Measurements from ENCODE around the gene ARSB. TPM values are rescaled to one million over a fixed set of nuclear protein-coding genes. Genes with fewer than 3 reads are reported as not detected.

The ARSB gene
- total RNA-seq, 1 experiment from 2014 or later: 18.1 TPM

DNA sequence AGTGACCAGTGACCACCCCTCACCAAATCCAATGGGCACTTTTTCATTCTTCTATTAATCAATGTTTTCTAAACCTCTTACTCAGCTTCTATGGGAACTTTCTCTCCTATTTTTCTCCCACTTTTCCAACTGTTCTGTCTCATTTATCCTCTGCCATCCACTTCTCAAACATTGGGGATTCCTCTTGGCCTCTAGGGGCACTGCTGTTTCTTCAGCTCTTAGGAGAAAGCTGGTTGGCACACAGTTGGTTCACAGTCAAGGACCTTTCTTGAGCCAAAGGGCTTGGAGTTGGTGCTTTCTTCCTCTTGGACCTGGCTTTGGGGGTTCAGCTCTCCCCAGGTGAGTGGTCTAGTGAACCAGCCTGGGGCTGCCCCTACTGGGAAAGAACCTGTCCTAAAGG lies 224.3 kb downstream of the ARSB start:
- POLR2A ChIA-PET: no interaction called here
- no TSS peak for BruUV-seq (replicated peaks)
- DNase-seq (ENCODE audit: low read depth, low spot score): no peak
- Histone ChIP-seq H3K9me3 (ENCODE audit: control insufficient read depth, insufficient read depth, low read depth, low read length) (no peaks in the 10 kb centered on the region), H3K4me3 (ENCODE audit: low read depth in 2 of 2, low read length in 2 of 2) (no peak overlapping the region), H3K27ac (ENCODE audit: low read length) (no peak overlapping the region), H3K4me1 (ENCODE audit: control insufficient read depth, insufficient read depth, low read length) (no peaks in the 10 kb centered on the region), H3K36me3 (ENCODE audit: control insufficient read depth, insufficient read depth, low read length) (no peaks in the 10 kb centered on the region), H3K27me3 (ENCODE audit: control insufficient read depth, insufficient read depth, low read length) (no peaks in the 10 kb centered on the region; the same call in 1 of the 2 replicates)
- TF ChIP-seq SIN3A (IDR thresholded peaks at IDR 0.05; ENCODE audit: borderline replicate concordance, insufficient read depth, low read depth, low read length) (no peak), TCF7L2 (IDR thresholded peaks at IDR 0.05; ENCODE audit: low read depth, low read length) (no peak), POLR2AphosphoS5 (IDR thresholded peaks at IDR 0.05; ENCODE audit: low read depth, low read length) (no peak)
- TF ChIP-seq, protein P1, sequence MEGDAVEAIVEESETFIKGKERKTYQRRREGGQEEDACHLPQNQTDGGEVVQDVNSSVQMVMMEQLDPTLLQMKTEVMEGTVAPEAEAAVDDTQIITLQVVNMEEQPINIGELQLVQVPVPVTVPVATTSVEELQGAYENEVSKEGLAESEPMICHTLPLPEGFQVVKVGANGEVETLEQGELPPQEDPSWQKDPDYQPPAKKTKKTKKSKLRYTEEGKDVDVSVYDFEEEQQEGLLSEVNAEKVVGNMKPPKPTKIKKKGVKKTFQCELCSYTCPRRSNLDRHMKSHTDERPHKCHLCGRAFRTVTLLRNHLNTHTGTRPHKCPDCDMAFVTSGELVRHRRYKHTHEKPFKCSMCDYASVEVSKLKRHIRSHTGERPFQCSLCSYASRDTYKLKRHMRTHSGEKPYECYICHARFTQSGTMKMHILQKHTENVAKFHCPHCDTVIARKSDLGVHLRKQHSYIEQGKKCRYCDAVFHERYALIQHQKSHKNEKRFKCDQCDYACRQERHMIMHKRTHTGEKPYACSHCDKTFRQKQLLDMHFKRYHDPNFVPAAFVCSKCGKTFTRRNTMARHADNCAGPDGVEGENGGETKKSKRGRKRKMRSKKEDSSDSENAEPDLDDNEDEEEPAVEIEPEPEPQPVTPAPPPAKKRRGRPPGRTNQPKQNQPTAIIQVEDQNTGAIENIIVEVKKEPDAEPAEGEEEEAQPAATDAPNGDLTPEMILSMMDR (IDR thresholded peaks at IDR 0.05): peak; percentile 32; the same call in 1 of the 2 replicates
- intact Hi-C loops (cut with micrococcal nuclease; ENCODE audit: unreplicated experiment): no loop called here
- ATAC-seq: no peak
- in situ Hi-C loops (cut with HindIII; ENCODE audit: low pct_unique_long_range_greater_than_20kb, low sequenced_read_pairs): no loop called here
- CTCF ChIA-PET: no interaction called here

DNA sequence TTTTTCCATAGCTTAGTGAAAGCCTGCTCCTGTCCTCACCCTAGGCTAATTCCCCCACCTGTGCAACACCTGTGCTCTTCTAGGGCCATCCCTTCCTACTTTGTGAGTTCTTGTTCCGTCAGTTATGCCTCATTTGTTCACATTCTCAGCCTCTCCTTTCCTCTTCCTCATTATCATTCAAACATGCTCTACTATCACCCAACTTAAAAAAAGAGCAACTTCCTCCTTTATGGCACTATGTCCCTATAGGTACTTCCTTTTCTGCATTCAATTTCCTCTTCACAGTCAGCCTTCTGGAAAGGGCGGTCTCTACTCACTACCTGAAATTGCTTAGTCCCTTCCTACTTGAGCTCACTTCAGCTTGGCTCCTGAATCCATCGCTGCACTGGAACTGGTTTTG lies 224.7 kb downstream of the ARSB start:
- H3K36me3 ChIP-seq (ENCODE audit: control insufficient read depth, insufficient read depth, low read length): no peaks in the 10 kb centered on the region
- CTCF ChIA-PET: no interaction called here
- TF ChIP-seq, protein P1 (IDR thresholded peaks at IDR 0.05): no peak

DNA sequence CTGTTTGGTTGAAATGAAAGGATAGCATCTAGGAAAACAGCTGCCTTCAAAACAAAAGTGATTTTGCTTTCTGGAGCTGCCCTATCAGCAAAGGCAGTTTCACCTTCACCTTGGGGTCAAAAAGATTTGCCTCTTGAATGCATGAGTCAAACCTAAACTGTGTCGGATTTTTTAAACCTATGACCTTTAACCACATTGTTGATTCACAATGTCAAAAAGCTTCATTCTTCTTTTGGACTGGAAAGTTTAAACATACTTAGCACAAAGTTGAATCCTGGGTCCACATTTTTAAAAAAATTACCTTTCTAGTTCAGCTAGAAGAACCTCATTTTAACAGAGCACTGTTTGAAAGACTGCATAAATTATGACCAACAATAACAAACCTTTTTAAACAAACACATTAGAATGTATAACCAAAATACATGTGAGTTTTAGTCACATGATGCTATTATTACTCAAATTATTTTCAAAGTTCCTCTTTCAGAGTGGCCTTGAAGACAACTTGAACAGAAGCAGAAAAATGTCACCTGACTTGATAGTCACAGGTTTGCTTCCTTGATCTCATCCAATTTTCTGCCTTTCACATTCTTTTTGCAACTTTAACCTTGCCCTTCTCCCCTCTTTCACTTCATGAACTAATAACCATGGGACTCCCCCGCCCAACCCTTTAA lies 226.8 kb downstream of the ARSB start:
- ATAC-seq (no peak), DNase-seq (ENCODE audit: low read depth, low spot score) (no peak)
- H3K4me1 ChIP-seq (ENCODE audit: control insufficient read depth, insufficient read depth, low read length): no peaks in the 10 kb centered on the region
- in situ Hi-C loops (cut with HindIII; ENCODE audit: low pct_unique_long_range_greater_than_20kb, low sequenced_read_pairs) (no loop called here), intact Hi-C loops (cut with micrococcal nuclease; ENCODE audit: unreplicated experiment) (no loop called here)
- ChIA-PET CTCF (no interaction called here), POLR2A (no interaction called here)
- no peak overlapping the region for H3K4me3 ChIP-seq (ENCODE audit: low read depth in 2 of 2, low read length in 2 of 2)
- TF ChIP-seq, protein P2, sequence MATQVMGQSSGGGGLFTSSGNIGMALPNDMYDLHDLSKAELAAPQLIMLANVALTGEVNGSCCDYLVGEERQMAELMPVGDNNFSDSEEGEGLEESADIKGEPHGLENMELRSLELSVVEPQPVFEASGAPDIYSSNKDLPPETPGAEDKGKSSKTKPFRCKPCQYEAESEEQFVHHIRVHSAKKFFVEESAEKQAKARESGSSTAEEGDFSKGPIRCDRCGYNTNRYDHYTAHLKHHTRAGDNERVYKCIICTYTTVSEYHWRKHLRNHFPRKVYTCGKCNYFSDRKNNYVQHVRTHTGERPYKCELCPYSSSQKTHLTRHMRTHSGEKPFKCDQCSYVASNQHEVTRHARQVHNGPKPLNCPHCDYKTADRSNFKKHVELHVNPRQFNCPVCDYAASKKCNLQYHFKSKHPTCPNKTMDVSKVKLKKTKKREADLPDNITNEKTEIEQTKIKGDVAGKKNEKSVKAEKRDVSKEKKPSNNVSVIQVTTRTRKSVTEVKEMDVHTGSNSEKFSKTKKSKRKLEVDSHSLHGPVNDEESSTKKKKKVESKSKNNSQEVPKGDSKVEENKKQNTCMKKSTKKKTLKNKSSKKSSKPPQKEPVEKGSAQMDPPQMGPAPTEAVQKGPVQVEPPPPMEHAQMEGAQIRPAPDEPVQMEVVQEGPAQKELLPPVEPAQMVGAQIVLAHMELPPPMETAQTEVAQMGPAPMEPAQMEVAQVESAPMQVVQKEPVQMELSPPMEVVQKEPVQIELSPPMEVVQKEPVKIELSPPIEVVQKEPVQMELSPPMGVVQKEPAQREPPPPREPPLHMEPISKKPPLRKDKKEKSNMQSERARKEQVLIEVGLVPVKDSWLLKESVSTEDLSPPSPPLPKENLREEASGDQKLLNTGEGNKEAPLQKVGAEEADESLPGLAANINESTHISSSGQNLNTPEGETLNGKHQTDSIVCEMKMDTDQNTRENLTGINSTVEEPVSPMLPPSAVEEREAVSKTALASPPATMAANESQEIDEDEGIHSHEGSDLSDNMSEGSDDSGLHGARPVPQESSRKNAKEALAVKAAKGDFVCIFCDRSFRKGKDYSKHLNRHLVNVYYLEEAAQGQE (IDR thresholded peaks at IDR 0.05; ENCODE audit: insufficient read depth in 1 of 2, low read depth in 2 of 2, low read length in 1 of 2): no peak
- TF ChIP-seq POLR2AphosphoS5 (IDR thresholded peaks at IDR 0.05; ENCODE audit: low read depth, low read length) (no peak), SIN3A (IDR thresholded peaks at IDR 0.05; ENCODE audit: borderline replicate concordance, insufficient read depth, low read depth, low read length) (no peak), TCF7L2 (IDR thresholded peaks at IDR 0.05; ENCODE audit: low read depth, low read length) (no peak)
- TF ChIP-seq, protein P1 (IDR thresholded peaks at IDR 0.05): no peak
- no peaks in the 10 kb centered on the region for H3K9me3 ChIP-seq (ENCODE audit: control insufficient read depth, insufficient read depth, low read depth, low read length)
- H3K27ac ChIP-seq (ENCODE audit: low read length): no peak overlapping the region
- peaks cover 4% of the 10 kb centered on the region; the same call in 1 of the 2 replicates for H3K27me3 ChIP-seq (ENCODE audit: control insufficient read depth, insufficient read depth, low read length)
- no peaks in the 10 kb centered on the region for H3K36me3 ChIP-seq (ENCODE audit: control insufficient read depth, insufficient read depth, low read length)
- BruUV-seq (replicated peaks): no TSS peak

More for the DNA sequence above, 224.7 kb downstream of the ARSB start:
- DNase-seq (ENCODE audit: low read depth, low spot score) (no peak), ATAC-seq (no peak)
- no TSS peak for BruUV-seq (replicated peaks)
- Histone ChIP-seq H3K27me3 (ENCODE audit: control insufficient read depth, insufficient read depth, low read length) (peaks cover 2% of the 10 kb centered on the region; the same call in 1 of the 2 replicates), H3K4me1 (ENCODE audit: control insufficient read depth, insufficient read depth, low read length) (no peaks in the 10 kb centered on the region), H3K27ac (ENCODE audit: low read length) (no peak overlapping the region), H3K9me3 (ENCODE audit: control insufficient read depth, insufficient read depth, low read depth, low read length) (no peaks in the 10 kb centered on the region), H3K4me3 (ENCODE audit: low read depth in 2 of 2, low read length in 2 of 2) (no peak overlapping the region)
- intact Hi-C loops (cut with micrococcal nuclease; ENCODE audit: unreplicated experiment) (no loop called here), in situ Hi-C loops (cut with HindIII; ENCODE audit: low pct_unique_long_range_greater_than_20kb, low sequenced_read_pairs) (no loop called here)
- POLR2A ChIA-PET: no interaction called here
